Heart left ventricle (tissue), 13 donors: ENCODE results near the gene TBC1D21.

Source experiments
- POLR2A ChIP-seq, 2 donors: fragments of 450-650 bp; IDR thresholded peaks; one replicate each; pipeline ENCODE4 v1.6.1; 2017; ENCODE audit warnings: antibody characterized with exemption in 2 of 2, mild to moderate bottlenecking in 2 of 2, moderate library complexity in 2 of 2
- TF ChIP-seq, protein P1 (sequence below), 12 donors: fragments of 200-600 bp; sonication (generic) in 4 of 12; IDR thresholded peaks; one replicate each; pipeline versions ENCODE4 v1.5.0 to v1.8.0; 2018 to 2022; ENCODE audit warnings: antibody characterized with exemption in 12 of 12, mild to moderate bottlenecking in 5 of 12
- donor health status: ischemic (EF 13 %, LVEDD 7.1; RV severe dilation, severe dysfunction).
- donor health status: DM: no; HTN: yes; CAD: no.
- donor health status: DM: no; HTN: no; CAD: no.
- donor health status: ischemic (EF 25% LVEDD 6.9; RV normal size, moderate dysfunction).
- donor health status: ischemic (EF 25% LVEDD 5.7; RV mildly dilated, moderate dysfunction).
- donor health status: ischemic (EF 35%, LVEDD 5.7; RV mildly dilated, moderate dysfunction).
- donor health status: nonischemic (EF 11% LVEDD 7.7; RV severe dilation, severe dysfunction).
- donor health status: DM: yes; HTN: yes; CAD: no.
- donor health status: PGD.
- donor health status: ischemic (EF 29% LVEDD 5.4; RV normal size, mild dysfunction).
- donor health status: nonischemic (EF 23%, LVEDD 6.1; RV moderate dilation, normal function).

DNA sequence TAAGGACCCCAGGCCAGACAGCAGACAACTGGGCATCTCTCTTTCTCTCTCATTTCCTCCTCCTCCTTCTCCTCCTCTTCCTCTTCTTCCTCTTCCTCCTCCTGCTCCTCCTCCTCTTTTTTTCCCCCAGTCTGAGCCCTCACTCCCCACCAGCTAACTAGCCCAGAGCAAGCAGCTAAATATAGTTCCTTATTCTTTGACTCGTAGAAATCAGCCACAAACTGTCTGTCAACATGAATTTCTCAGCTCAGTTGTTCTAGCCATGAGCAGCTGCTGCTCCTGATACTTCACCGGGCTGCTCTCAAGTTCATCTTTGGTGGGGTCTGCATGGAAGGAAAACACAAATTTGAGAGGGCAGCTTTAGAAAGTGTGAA, 33.7 kb downstream of the TBC1D21 start:
- TF ChIP-seq, protein P1, sequence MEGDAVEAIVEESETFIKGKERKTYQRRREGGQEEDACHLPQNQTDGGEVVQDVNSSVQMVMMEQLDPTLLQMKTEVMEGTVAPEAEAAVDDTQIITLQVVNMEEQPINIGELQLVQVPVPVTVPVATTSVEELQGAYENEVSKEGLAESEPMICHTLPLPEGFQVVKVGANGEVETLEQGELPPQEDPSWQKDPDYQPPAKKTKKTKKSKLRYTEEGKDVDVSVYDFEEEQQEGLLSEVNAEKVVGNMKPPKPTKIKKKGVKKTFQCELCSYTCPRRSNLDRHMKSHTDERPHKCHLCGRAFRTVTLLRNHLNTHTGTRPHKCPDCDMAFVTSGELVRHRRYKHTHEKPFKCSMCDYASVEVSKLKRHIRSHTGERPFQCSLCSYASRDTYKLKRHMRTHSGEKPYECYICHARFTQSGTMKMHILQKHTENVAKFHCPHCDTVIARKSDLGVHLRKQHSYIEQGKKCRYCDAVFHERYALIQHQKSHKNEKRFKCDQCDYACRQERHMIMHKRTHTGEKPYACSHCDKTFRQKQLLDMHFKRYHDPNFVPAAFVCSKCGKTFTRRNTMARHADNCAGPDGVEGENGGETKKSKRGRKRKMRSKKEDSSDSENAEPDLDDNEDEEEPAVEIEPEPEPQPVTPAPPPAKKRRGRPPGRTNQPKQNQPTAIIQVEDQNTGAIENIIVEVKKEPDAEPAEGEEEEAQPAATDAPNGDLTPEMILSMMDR (IDR thresholded peaks at IDR 0.05) = no peak
- TF ChIP-seq POLR2A (IDR thresholded peaks at IDR 0.05) = no peak
